Stimulated activated naive CD8-positive, alpha-beta T cell treated with anti-CD3 and anti-CD28 coated beads, Interleukin-15, Interleukin-2, amounts not matched to agents 100 U/mL and 50 U/mL, for 24 hours (primary cell): ENCODE results near the gene UAP1L1.
"Not testable (repeated sequence)": the region's sequence is repeated elsewhere in the genome, so short reads cannot be mapped to it uniquely, and the experiment has no call there.

Source experiments
- ATAC-seq: fragments of 150-1000 bp; cut with Tn5 transposase; one replicate; pipeline ENCODE4 v1.10.0; 2021
- DNase-seq: peaks from one replicate; pipeline ENCODE4 v3.0.0; 2021

Gene UAP1L1

GRCh38 chr9:137115394-137116026 lies 38.2 kb downstream of the UAP1L1 start:
- ATAC-seq (no peak), DNase-seq (no peak)

DNA sequence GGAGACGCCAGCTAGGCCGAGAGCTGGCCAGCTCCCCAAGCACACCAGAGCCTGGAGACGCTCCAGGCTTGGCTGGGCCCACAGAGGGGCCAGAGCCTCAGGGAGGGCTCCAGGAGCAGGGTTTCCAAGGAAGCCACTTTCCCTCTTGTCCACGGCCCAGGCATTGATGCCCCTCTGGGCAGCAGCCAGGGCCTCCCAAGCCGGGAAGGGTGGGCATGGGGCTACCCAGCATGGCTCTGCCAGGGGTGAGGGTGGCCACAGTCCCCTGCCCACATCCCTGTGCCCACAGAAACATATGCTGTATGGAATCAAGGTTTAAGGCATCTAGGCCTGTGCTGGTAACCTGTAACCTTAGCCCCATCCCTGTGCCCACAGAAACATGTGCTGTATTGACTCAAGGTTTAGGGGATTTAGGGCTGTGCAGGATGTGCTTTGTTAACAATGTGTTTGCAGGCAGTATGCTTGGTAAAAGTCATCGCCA lies 38.8 kb downstream of the UAP1L1 start:
- no peak for ATAC-seq
- DNase-seq = no peak

DNA sequence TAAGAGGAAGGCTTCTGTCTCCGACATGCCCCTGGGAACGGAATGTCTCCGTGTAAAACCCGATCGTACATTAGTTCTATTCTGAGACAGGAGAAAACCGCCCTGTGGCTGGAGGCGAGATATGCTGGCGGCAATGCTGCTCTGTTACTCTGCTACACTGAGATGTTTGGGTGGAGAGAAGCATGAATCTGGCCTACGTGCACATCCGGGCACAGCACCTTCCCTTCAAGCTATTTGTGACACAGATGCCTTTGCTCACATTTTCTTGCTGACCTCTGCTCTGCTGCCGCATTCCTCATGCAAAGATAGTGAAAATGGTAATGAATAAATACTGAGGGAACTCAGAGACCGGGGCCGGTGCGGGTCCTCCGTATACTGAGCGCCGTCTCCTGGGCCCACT lies 39.4 kb downstream of the UAP1L1 start:
- ATAC-seq (no peak), DNase-seq (no peak)

- no peak for DNase-seq
Measured at GRCh38 chr9:137117269-137117731, 40.0 kb downstream of the UAP1L1 start.

DNA sequence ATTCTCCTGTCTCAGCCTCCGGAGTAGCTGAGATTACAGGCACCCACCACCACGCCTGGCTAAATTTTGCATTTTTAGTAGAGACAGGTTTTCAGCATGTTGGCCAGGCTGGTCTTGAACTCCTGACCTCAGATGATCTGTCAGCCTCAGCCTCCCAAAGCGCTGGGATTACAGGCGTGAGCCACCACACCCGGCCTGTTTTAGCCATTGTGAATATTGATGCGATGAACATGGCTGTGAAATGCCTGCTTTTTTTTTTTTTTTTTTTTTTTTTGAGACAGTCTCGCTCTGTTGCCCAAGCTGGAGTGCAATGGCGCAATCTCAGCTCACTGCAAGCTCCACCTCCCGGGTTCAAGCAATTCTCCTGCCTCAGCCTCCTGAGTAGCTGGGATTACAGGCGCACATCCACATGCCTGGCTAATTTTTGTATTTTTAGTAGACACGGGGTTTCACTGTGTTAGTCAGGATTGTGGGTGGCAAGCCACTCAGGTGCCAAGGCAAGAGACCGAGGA lies 40.8 kb downstream of the UAP1L1 start:
- DNase-seq, ATAC-seq: not testable (repeated sequence)

More at GRCh38 chr9:137117269-137117731, 40.0 kb downstream of the UAP1L1 start:
- no peak for ATAC-seq

DNA sequence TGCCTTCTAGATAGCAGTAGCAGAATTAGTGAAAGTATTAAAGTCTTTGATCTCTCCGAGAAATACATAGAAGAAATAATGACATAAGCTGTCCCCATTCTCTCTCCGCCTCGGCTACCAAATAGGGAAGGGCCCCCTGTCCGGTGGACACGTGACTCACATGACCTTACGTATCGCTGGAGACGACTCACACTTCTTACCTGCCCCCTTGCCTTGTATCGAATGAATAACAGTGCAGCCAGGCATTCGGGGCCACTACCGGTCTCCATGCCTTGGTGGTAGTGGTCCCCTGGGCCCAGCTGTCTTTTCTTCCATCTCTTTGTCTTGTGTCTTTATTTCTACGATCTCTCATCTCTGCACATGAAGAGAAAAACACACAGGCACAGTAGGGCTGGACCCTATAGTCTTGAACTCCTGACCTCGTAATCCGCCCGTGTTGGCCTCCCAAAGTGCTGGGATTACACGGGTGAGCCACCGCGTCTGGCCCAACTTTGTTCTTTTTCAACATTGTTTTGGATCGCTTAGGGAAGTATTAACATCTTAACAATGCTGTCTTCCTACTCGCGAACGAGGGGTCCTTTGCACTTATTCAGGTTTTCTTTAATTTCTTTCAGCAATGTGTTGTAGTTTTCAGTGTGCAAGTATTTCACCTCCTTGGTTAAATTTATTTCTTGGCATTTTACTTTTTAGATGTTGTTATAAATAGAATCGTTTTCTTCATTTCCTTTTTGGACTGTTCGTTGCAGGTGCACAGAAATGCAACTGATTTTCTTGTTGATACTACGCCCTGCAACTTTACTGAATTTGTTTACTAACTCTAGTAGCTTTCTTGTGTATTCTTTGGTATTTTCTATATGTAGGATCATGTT lies 44.8 kb downstream of the UAP1L1 start:
- ATAC-seq = peak; percentile 45
- not testable (repeated sequence) for DNase-seq

DNA sequence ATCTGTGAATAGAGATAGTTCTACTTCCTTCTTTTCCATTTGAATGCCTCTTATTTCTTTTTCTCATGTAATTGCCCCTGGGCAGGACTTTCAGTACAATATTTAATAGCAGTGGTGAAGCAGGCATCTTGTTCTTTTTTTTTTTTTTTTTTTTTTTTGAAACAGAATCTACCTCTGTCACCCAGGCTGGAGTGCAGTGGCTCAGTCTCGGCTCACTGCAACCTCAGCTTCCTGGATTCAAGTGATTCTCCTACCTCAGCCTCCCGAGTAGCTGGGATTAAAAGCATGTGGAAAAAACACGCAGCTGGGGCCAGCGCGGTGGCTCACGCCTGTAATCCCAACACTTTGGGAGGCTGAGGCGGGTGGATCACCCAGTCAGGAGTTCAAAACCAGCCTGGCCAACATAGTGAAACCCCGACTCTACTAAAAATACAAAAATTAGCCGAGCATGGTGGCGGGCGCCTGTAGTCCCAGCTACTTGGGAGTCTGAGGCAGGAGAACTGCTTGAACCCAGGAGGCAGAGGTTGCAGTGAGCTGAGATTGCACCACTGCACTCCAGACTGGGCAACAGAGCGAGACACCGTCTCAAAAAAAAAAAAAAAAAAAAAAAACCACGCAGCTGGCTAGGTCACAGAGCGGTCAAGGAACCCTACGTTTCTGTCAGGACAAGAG lies 45.6 kb downstream of the UAP1L1 start:
- not testable (repeated sequence) for ATAC-seq, DNase-seq

DNA sequence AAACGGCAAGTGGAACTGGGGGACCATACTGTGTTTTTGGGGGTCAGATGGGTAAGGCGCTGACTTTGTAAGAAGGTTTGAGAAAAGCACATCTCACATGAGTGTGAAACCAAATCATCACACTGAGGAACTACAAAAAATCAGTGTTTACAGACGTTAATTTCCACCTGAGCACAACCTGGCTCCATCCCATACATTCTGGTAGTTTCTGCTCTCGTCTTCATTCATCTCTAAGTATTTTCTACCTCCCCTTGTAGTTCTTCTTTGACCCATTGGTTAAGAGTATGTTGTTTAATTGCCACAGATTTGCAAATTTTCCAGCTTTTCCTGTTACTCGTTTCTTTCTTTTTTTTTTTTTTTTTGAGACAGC lies 46.1 kb downstream of the UAP1L1 start:
- DNase-seq = no peak
- no peak for ATAC-seq

GRCh38 chr9:137123952-137124462 lies 46.7 kb downstream of the UAP1L1 start:
- not testable (repeated sequence) for DNase-seq, ATAC-seq

DNA sequence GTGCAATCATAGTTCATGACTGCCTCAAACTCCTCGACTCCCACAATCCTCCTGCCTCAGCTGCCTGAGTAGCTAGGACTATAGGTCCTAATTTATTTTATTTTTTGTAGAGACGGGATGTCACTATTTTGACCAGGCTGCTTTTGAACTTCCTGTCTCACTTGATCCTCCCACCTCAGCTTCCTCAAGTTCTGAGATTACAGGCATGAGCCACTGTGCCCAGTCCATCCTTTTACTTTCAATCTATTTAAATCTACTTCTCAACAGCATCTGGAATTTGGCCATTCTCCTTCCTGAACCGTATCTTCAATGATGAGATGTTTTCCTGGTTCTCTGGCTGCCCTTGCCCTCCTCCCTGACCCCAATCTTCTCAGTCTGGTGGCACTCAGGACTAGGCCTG lies 49.5 kb downstream of the UAP1L1 start:
- ATAC-seq = no peak
- no peak for DNase-seq

DNA sequence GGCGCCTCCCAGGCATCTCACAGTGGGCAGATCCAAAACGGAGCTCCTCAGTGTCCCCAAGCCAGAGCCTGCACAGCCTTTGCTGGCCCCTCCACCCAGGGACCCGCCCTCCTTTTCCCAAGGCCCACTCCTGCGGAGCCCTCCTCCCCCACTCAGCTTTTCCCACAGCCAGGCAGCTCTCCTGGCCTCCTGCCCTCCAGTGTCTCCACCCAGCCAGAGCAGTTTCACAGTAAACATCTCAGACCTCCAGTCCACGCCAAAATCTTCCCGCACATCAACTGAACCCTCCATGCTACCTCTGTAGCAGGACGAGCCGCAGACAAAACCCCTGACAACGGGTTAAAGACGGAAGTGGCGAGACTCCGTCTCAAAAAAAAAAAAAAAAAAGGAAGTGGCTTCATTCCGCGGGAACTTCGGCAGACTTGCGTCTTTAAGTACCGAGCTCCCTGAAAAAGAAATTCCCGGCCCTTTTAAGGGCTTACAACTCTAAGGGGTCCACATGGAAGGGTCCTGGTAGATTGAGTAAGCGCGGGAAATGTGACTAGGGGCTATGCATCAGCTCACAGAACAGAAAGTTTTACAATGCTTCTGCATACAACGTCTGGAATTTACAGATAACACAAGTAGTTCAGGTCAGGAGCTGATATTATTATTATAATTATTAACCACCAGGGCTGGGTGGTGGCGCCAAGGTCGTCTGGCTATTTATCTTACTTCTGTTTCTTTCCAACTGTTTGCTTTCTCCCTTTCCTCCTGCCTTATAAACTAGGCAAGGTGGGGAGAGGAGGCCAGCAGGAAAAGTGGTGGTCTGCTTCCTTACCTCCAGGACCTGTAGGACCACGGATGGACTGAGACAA lies 50.2 kb downstream of the UAP1L1 start:
- DNase-seq (peak; percentile 42), ATAC-seq (no peak)

GRCh38 chr9:137128158-137128861 lies 51.0 kb downstream of the UAP1L1 start:
- DNase-seq (peak; percentile 38), ATAC-seq (no peak)

GRCh38 chr9:137128862-137129455 lies 51.6 kb downstream of the UAP1L1 start:
- ATAC-seq (no peak), DNase-seq (peak; percentile 38)

DNA sequence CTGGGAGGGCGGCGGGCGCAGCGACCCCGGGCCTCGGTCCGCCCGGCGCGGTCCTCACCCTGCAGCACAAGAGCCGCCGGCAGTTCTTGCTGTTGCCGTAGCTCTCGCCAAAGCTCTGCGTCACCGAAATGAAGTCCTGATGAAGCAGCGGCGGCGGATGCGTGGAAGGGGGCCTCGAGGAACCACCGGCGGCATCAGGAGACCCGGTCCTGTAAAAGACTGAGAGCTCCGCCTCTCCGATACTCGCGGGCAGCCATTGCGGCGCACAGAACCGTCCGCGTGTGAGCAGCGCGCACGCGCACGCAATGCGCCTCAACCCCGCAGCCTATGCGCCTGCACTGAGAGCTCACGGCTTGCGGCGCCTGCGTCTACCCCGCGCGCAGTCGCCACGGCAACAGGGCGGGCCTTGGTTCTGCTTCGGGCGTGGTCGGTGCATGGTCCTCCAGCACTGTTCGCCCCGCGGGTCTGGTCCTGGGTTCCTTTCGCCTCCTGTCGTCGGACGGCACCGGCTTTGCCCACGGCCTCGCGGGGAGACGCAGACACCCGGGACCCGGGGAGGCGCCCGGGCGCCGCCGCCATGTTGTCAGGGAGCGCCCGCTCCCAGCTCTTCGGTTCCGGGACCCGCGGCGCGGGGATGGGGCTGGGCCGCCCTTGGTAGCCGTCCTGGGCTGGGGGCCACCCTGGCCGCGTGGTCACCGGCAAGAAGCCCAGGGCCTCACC lies 52.3 kb downstream of the UAP1L1 start:
- ATAC-seq (peak; percentile 99), DNase-seq (peak; percentile 90)

DNA sequence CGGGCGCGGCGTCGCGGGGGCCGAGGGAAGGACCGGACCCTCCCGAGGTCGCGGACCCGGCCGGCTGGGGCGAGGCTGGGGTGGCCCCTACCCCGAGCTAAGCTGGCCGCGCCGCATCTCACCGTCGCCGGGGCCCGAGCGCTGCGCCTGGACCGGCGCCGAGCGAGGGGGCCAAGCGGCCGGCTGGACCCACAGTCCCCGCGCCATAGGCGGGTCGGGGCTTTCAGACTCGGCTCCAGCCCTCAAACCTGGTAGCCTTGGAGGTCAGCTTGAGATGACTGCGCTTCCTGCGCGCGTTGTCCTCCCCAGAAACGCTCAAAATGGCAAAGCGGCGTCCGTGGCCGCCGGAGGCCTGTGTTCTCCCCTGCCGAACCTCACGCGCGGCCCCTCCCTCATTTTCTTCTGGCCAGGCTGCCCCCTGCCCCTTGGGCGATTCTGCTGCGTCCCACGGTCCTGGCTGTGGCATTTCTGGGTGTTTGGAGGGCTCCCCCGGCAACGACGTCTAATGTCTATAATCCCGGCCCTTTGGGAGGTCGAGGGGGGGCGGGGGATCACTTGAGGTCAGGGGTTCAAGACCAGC lies 52.9 kb downstream of the UAP1L1 start:
- DNase-seq (no peak), ATAC-seq (peak; percentile 6)
